Sigmoid colon (tissue), 7 donors: ENCODE measurements around the gene UNG. TPM values are rescaled to one million over a fixed set of nuclear protein-coding genes. Genes with fewer than 3 reads are reported as not detected.
"Not testable (repeated sequence)": the region's sequence is repeated elsewhere in the genome, so short reads cannot be mapped to it uniquely, and the experiment has no call there.

Experiments used
- DNase-seq: peaks from one replicate; pipeline ENCODE4 v3.0.0-alpha.2; 2019
- H3K27ac ChIP-seq, 4 donors: fragments of 200-600 bp; sonication (generic); one replicate each; pipeline ENCODE4 v1.5.1; 2016 to 2019; ENCODE audit warnings: mild to moderate bottlenecking in 1 of 4
- H3K27me3 ChIP-seq, 3 donors: fragments of 200-600 bp; sonication (generic); one replicate each; pipeline ENCODE4 v1.5.1; 2019; ENCODE audit warnings: mild to moderate bottlenecking in 1 of 3
- H3K36me3 ChIP-seq, 4 donors: fragments of 200-600 bp; sonication (generic); one replicate each; pipeline ENCODE4 v1.5.1; 2016 to 2019
- H3K4me1 ChIP-seq, 4 donors: fragments of 200-600 bp; sonication (generic); one replicate each; pipeline ENCODE4 v1.5.1; 2017 to 2019
- H3K4me3 ChIP-seq, 4 donors: fragments of 200-600 bp; sonication (generic); one replicate each; pipeline ENCODE4 v1.5.1; 2017 to 2019; ENCODE audit warnings: mild to moderate bottlenecking in 2 of 4, moderate library complexity in 1 of 4
- H3K9me3 ChIP-seq, 4 donors: fragments of 200-600 bp in 3 of 4; sonication (generic) in 3 of 4; one replicate each; pipeline versions ENCODE4 v1.5.1 to v1.6.1; 2013 to 2019
- EP300 ChIP-seq, 4 donors: sonication (generic); formaldehyde crosslinking; IDR thresholded peaks; one replicate each; pipeline ENCODE4 v1.6.1; 2017; ENCODE audit warnings: antibody characterized with exemption in 4 of 4
- POLR2A ChIP-seq, 2 donors: fragments of 450-650 bp; IDR thresholded peaks; one replicate each; pipeline ENCODE4 v1.6.1; 2016; ENCODE audit warnings: antibody characterized with exemption in 2 of 2, mild to moderate bottlenecking in 2 of 2, moderate library complexity in 2 of 2
- POLR2AphosphoS5 ChIP-seq, 4 donors: sonication (generic); formaldehyde crosslinking; IDR thresholded peaks; one replicate each; pipeline ENCODE4 v1.6.1; 2017; ENCODE audit warnings: antibody characterized with exemption in 4 of 4
- WGBS, 2 donors: extraction: QIAGEN DNeasy Blood & Tissue Kit; methylation state at CpG; one replicate each; pipeline ENCODE4 v1.1.7; 2013; 5-methylcytosine and 5-hydroxymethylcytosine counted together
- intact Hi-C: fragments of 100-400 bp; cut with DNase I; formaldehyde crosslinking; loops from one replicate; pipeline ENCODE4 v1.15.1; 2023
- polyA plus RNA-seq, 3 donors: library from polyadenylated mRNA; stranded (reverse); fragments of 200-250 nt; gene quantifications; one replicate each; pipeline ENCODE4 v1.2.3, GENCODE V29; 2013
- total RNA-seq, 4 donors: library from RNA; depleted of rRNA; stranded (reverse); fragments of >200 nt; gene quantifications; one replicate each; pipeline ENCODE4 v1.1.0, GENCODE V29; 2016
- TF ChIP-seq, protein P1 (sequence below), 4 experiments: fragments of 450-650 bp in 3 of 4; fragments of 200-600 bp in 1 of 4; IDR thresholded peaks; one replicate each; pipeline ENCODE4 v1.5.1; 2016 to 2019; ENCODE audit warnings: antibody characterized with exemption in 4 of 4, mild to moderate bottlenecking in 3 of 4, moderate library complexity in 2 of 4
- donor health status: healthy with polysubstance abuse.
- donor health status: Bipolar disorder and iron deficiency.
- donor health status: healthy.

Gene UNG
- total and polyA plus RNA-seq, 7 donors = 11.9 to 34.8 (median 17.1) TPM

DNA sequence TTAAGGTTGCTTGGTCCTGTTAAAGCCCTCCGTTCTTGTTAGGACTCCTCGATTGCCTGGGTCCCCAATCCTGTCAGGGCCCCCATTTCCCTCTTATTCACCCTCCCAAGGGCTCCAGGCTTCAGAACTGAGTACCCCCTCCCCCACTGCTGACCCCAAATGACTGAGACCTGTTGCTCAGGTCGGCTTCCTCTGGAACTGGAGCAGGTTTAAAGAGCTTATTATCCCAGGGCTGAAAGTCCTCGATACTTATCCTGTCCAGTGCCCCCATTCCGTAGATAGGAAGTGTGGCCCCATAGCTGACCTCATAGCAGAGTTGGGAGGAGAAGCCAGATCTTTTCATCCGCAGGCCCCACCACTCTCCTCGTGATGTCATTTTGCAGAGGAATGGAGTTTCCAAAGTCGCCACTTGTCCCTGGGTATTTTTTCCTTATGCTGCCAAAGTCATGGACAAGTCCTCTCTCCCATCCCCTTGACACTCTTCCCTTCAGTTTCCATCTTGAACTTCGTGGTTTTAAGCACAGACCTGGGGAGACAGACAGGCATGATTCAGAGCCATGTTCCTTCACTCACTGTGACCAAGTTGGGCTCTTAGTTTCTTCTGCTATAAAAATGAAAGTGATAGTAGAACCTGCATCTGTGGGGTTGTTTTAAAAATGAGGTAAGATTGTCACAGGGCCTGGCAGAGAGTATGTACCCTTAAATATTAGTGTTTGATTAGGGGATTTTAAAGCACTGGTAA is 43.8 kb upstream of the UNG start:
- 4 to 12% methylated on average over 9 of the region's 9 CpGs for WGBS, 2 donors
- H3K9me3 ChIP-seq = no peaks in the 10 kb centered on the region
- H3K4me3 ChIP-seq = peak overlapping the region; percentile 74 to 99 (median 96)
- no peaks in the 10 kb centered on the region for H3K27me3 ChIP-seq
- peaks cover 0 to 19% (median 15%) of the 10 kb centered on the region in 4 donors for H3K4me1 ChIP-seq
- no peak for TF ChIP-seq POLR2AphosphoS5 (IDR thresholded peaks at IDR 0.05)
- no peak for TF ChIP-seq POLR2A (IDR thresholded peaks at IDR 0.05)
- TF ChIP-seq, protein P1, sequence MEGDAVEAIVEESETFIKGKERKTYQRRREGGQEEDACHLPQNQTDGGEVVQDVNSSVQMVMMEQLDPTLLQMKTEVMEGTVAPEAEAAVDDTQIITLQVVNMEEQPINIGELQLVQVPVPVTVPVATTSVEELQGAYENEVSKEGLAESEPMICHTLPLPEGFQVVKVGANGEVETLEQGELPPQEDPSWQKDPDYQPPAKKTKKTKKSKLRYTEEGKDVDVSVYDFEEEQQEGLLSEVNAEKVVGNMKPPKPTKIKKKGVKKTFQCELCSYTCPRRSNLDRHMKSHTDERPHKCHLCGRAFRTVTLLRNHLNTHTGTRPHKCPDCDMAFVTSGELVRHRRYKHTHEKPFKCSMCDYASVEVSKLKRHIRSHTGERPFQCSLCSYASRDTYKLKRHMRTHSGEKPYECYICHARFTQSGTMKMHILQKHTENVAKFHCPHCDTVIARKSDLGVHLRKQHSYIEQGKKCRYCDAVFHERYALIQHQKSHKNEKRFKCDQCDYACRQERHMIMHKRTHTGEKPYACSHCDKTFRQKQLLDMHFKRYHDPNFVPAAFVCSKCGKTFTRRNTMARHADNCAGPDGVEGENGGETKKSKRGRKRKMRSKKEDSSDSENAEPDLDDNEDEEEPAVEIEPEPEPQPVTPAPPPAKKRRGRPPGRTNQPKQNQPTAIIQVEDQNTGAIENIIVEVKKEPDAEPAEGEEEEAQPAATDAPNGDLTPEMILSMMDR (IDR thresholded peaks at IDR 0.05) = no peak
- TF ChIP-seq EP300 (IDR thresholded peaks at IDR 0.05) = no peak
- peak overlapping the region; percentile 14 to 88 (median 86) for H3K27ac ChIP-seq
- intact Hi-C loops = loop anchor here (2.0 to 5.0 kb wide), 3 partner anchors 39 to 491 kb away; partner anchors contain the start of genes ALKBH2, ISCU and SART3
- no peak for DNase-seq
- H3K36me3 ChIP-seq = peaks cover 0 to 18% (median 5%) of the 10 kb centered on the region in 4 donors

DNA sequence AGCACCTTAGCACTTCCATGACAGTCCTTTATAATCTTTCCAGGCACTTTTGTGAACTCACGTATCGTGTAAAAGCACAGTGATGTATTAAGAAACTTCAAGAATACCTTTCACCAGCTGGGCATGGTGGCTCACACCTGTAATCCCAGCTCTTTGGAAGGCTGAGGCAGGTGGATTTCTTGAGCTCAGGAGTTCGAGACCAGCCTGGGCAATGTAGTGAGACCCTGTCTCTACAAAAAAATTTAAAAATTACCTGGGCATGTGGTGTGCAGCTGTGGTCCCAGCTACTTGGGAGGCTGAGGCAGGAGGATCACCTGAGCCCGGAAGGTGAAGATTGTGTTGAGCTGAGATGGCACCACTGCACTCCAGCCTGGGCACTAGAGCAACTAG is 43.3 kb upstream of the UNG start:
- Histone ChIP-seq H3K36me3 (peaks cover 0 to 24% (median 6%) of the 10 kb centered on the region in 4 donors), H3K4me1 (peaks cover 0 to 19% (median 15%) of the 10 kb centered on the region in 4 donors), H3K27ac (peak overlapping the region in 3 of 4 donors; percentile 86 to 88 (median 87)), H3K4me3 (peak overlapping the region in 1 of 4 donors; percentile 99)
- H3K27me3 ChIP-seq, DNase-seq, H3K9me3 ChIP-seq: not testable (repeated sequence)
- 52 to 69% methylated on average over 4 of the region's 4 CpGs for WGBS, 2 donors
- intact Hi-C loops = loop anchor here (5.0 kb wide), 2 partner anchors 102 to 492 kb away; partner anchors contain the start of genes ISCU and SART3

DNA sequence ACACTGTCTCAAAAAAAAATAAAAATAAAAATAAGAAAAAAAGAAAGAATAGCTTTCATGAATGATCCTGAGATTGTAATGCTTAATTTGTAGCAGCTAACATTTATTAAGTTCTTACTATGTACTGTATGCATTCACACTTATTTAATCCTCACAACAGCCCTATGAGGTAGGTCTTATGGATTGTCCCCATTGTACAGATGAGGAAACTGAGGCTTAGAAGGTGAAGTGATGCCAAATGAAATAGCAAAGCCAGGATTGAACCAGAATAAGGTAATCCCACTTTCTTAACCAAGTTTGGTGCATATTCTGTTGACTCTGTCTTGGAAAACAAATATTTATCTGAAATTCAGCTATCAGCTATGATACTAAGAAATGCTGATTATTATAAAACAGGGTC is 42.9 kb upstream of the UNG start:
- Histone ChIP-seq H3K27me3 (no peaks in the 10 kb centered on the region), H3K9me3 (no peaks in the 10 kb centered on the region), H3K27ac (no peak overlapping the region), H3K4me1 (peaks cover 0 to 19% (median 15%) of the 10 kb centered on the region in 4 donors), H3K4me3 (no peak overlapping the region), H3K36me3 (peaks cover 0 to 28% (median 8%) of the 10 kb centered on the region in 4 donors)
- TF ChIP-seq, protein P1 (IDR thresholded peaks at IDR 0.05) = no peak
- TF ChIP-seq POLR2A (IDR thresholded peaks at IDR 0.05) (no peak), EP300 (IDR thresholded peaks at IDR 0.05) (no peak), POLR2AphosphoS5 (IDR thresholded peaks at IDR 0.05) (no peak)
- DNase-seq = no peak
- intact Hi-C loops = loop anchor here (5.0 kb wide), 2 partner anchors 102 to 492 kb away; partner anchors contain the start of genes ISCU and SART3

DNA sequence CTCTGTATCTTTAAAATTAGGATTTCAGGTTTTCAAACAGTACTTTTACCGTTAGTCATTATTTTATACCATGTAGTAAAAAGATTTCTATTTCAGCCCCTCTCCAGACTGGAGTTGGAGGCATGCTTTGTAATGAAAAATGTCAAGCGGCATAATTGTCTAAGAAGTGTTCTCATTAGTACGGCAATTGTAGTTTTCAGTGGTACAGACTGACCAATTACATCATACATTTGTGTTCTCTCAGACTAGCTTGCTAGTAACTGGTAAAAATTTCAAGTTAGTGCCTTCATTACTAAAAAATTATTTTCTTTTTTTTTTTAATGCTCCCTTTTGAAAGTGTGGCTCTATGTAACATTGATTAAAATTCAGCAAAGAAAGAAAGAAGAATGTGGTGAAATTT is 40.5 kb upstream of the UNG start:
- peaks cover 0 to 49% (median 8%) of the 10 kb centered on the region in 4 donors for H3K36me3 ChIP-seq
- 81 to 90% methylated on average over 3 of the region's 3 CpGs for WGBS, 2 donors
- H3K4me3 ChIP-seq = no peak overlapping the region

DNA sequence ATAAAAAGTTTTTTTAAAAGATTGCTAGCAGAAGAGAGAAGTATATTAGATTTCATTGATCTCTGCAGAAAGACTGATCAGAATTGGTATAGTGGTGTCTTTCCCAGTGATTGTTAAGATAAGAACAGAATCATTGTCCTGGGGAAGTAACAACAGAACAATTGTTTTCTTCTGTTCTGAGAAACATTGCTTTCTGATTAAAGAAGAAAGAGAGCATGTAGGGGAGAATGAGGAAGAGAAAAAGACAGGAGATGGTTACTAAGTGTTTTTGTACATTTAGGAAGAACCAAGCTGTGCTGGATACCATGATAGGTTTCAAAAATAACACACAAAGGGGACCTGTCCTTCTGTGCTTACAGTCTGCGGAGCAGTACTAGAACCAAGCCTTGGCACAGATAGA is 40.0 kb upstream of the UNG start:
- no peaks in the 10 kb centered on the region for H3K27me3 ChIP-seq
- 97% methylated on average over 1 of the region's 1 CpG for WGBS, 2 donors
- H3K9me3 ChIP-seq = no peaks in the 10 kb centered on the region
- peaks cover 0 to 15% (median 13%) of the 10 kb centered on the region in 4 donors for H3K4me1 ChIP-seq
- H3K4me3 ChIP-seq = no peak overlapping the region
- intact Hi-C loops = no loop called here
- DNase-seq = no peak
- no peak overlapping the region for H3K27ac ChIP-seq
- H3K36me3 ChIP-seq = peaks cover 0 to 51% (median 8%) of the 10 kb centered on the region in 4 donors
- no peak for TF ChIP-seq POLR2A (IDR thresholded peaks at IDR 0.05)
- no peak for TF ChIP-seq EP300 (IDR thresholded peaks at IDR 0.05)
- TF ChIP-seq, protein P1 (IDR thresholded peaks at IDR 0.05) = no peak
- TF ChIP-seq POLR2AphosphoS5 (IDR thresholded peaks at IDR 0.05) = no peak

More for the DNA sequence above, 40.5 kb upstream of the UNG start:
- Histone ChIP-seq H3K27ac (no peak overlapping the region), H3K27me3 (no peaks in the 10 kb centered on the region), H3K9me3 (no peaks in the 10 kb centered on the region), H3K4me1 (peaks cover 0 to 18% (median 15%) of the 10 kb centered on the region in 4 donors)
- intact Hi-C loops = no loop called here
- no peak for DNase-seq
- no peak for TF ChIP-seq POLR2A (IDR thresholded peaks at IDR 0.05)
- TF ChIP-seq POLR2AphosphoS5 (IDR thresholded peaks at IDR 0.05) = no peak
- TF ChIP-seq, protein P1 (IDR thresholded peaks at IDR 0.05) = no peak
- TF ChIP-seq EP300 (IDR thresholded peaks at IDR 0.05) = no peak
